Skeletal muscle satellite cell (primary cell): ENCODE measurements around the gene TRPM4.
"Not testable (repeated sequence)": the region's sequence is repeated elsewhere in the genome, so short reads cannot be mapped to it uniquely, and the experiment has no call there.

Source experiments
- H3K27me3 ChIP-seq: 2 replicates; pipeline ENCODE4 v1.7.0; 2013; ENCODE audit warnings: low read length; ENCODE audit not compliant: control insufficient read depth, insufficient read depth
- H3K36me3 ChIP-seq: 2 replicates; pipeline ENCODE4 v1.7.0; 2013; ENCODE audit warnings: mild to moderate bottlenecking, control low read depth, low read length; ENCODE audit not compliant: insufficient read depth
- H3K4me1 ChIP-seq: 2 replicates; pipeline ENCODE4 v1.7.0; 2013; ENCODE audit warnings: low read length; ENCODE audit not compliant: control insufficient read depth, insufficient read depth
- H3K4me2 ChIP-seq: 2 replicates; pipeline ENCODE4 v1.7.0; 2013; ENCODE audit warnings: mild to moderate bottlenecking, low read length
- H3K4me3 ChIP-seq: 2 replicates; pipeline ENCODE4 v1.7.0; 2013; ENCODE audit warnings: low read length
- H3K9ac ChIP-seq: 2 replicates; pipeline ENCODE4 v1.7.0; 2013; ENCODE audit warnings: mild to moderate bottlenecking, low read depth, low read length, moderate library complexity
- H3K9me3 ChIP-seq: replicated peaks from 2 replicates; pipeline ENCODE4 v1.7.0; 2013; ENCODE audit warnings: mild to moderate bottlenecking, control low read depth, low read length

The TRPM4 gene

DNA sequence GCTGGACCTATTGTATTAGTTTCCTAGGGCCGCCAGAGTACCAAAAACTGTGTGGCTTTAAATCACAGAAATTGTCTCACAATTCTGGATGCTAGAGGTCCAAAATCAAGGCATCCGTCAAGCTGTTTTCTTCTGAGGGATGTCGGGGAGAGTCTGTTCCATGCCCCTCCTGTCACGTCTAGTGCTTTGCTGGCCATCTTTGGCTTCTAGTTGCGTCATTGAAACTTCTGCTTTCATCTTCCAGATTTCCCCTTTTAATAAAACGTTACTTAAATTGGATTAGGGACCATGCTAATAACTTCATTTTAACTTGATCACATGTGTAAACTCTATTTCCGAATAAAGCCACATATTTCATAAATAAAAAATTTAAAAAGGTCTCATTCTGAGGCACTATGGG is 47.5 kb downstream of the TRPM4 start:
- peaks cover 24% of the 10 kb centered on the region for H3K4me1 ChIP-seq
- H3K4me2 ChIP-seq = no peak overlapping the region
- H3K4me3 ChIP-seq = no peak overlapping the region
- H3K36me3 ChIP-seq = peaks cover 31% of the 10 kb centered on the region
- no peak overlapping the region for H3K9ac ChIP-seq
- H3K9me3 ChIP-seq = no peaks in the 10 kb centered on the region
- no peaks in the 10 kb centered on the region for H3K27me3 ChIP-seq

DNA sequence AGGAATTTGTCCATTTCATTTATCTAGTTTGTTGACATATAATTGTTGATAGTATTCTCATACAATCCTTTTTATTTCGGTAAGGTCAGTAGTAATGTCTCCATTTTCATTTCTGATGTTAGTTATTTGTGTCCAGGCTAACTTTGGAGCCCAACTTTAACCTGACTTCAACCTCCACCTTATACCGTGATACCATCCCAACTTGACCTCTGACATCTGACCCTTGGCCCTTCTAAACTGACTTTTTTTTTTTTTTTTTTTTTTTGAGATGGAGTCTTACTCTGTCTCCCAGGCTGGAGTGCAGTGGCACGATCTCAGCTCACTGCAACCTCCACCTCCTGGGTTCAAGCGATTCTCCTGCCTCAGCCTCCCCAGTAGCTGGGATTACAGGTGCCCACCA is 51.9 kb downstream of the TRPM4 start:
- not testable (repeated sequence) for H3K27me3 ChIP-seq, H3K4me2 ChIP-seq, H3K9me3 ChIP-seq, H3K4me3 ChIP-seq, H3K9ac ChIP-seq
- Histone ChIP-seq H3K36me3 (peaks cover 18% of the 10 kb centered on the region), H3K4me1 (peaks cover 14% of the 10 kb centered on the region)

DNA sequence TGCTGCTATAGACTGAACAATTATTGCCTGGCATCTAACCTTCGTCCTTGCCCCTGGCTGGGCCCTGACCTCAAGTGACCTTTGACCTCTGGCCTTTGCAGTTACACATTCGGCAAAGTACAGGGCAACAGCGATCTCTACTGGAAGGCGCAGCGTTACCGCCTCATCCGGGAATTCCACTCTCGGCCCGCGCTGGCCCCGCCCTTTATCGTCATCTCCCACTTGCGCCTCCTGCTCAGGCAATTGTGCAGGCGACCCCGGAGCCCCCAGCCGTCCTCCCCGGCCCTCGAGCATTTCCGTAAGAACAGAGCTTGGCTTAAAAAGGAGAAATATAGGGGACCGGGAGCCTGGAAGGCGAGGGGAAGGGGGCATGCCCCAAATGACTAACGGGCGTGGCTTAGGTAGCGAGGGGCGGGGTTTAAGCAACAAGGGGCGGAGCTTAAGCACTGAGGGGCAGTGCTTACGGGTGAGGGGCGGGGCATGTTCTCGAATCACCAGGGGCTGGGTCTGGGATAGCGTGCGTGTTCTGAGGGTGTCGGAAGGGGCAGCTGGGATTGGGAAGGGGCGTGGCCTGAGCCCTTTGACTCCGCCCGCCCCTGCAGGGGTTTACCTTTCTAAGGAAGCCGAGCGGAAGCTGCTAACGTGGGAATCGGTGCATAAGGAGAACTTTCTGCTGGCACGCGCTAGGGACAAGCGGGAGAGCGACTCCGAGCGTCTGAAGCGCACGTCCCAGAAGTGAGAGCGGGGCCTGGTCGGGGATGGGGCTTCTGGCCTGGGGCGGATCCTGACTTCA is 52.7 kb downstream of the TRPM4 start:
- H3K36me3 ChIP-seq = peaks cover 18% of the 10 kb centered on the region
- no peak overlapping the region for H3K9ac ChIP-seq
- no peak overlapping the region for H3K4me2 ChIP-seq
- peaks cover 13% of the 10 kb centered on the region for H3K4me1 ChIP-seq
- no peaks in the 10 kb centered on the region for H3K27me3 ChIP-seq
- H3K4me3 ChIP-seq = no peak overlapping the region
- H3K9me3 ChIP-seq = no peaks in the 10 kb centered on the region

DNA sequence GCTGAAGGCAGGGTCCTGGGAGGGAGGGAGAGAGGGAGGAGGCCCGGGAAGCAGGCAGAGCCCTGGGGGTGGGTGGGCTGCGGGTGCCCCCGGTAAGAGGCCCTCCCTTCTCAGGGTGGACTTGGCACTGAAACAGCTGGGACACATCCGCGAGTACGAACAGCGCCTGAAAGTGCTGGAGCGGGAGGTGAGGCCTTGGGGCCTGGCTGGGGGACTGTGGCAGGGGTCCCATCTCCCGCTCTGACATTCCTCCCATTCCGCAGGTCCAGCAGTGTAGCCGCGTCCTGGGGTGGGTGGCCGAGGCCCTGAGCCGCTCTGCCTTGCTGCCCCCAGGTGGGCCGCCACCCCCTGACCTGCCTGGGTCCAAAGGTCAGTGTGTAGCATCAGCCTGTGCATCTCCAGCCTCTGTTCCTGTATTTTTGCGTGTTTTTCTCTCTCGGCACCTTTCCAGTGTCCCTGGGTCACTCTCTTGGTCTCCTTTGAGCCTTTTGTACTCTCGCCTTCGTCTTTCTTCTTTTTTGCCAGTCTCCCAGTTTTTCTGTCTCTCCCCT is 53.4 kb downstream of the TRPM4 start:
- H3K27me3 ChIP-seq = no peaks in the 10 kb centered on the region
- H3K36me3 ChIP-seq = peaks cover 14% of the 10 kb centered on the region
- no peaks in the 10 kb centered on the region for H3K9me3 ChIP-seq
- no peak overlapping the region for H3K9ac ChIP-seq
- no peak overlapping the region for H3K4me3 ChIP-seq
- H3K4me2 ChIP-seq = no peak overlapping the region
- peaks cover 13% of the 10 kb centered on the region for H3K4me1 ChIP-seq

DNA sequence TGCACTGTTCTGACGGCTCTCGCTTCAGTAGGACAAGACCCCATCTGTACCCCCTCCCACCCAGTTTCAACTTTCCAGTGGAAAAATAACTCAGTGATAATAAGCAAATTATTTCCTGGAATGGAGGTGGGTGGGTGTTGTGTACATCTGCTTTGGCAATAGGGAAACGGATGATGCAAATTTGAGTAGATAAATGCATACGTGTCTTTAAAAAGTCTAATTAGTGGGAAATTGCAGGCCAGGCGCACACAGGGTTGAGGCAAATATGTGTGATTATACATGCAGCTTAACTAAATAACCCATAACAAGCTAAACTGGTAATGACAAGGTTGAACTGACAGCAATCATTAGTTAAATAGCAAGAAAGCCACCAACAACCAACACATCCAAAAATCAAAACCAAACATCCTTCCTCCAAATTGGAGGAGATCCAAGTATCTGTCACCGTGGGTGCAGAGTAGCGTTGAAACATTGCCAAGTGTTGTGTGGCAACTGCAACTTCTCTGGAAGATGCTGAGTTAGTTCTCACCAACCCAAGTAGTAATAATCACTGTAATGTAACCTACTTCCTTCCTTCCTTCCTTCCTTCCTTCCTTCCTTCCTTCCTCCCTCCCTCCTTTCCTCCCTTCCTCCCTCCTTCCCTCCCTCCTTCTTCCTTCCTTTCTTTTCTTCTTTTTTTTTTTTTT is 54.6 kb downstream of the TRPM4 start:
- no peak overlapping the region for H3K4me2 ChIP-seq
- H3K9me3 ChIP-seq = no peaks in the 10 kb centered on the region
- H3K4me1 ChIP-seq = peaks cover 16% of the 10 kb centered on the region
- no peak overlapping the region for H3K9ac ChIP-seq
- H3K4me3 ChIP-seq = no peak overlapping the region
- H3K36me3 ChIP-seq = peaks cover 11% of the 10 kb centered on the region
- H3K27me3 ChIP-seq = no peaks in the 10 kb centered on the region

DNA sequence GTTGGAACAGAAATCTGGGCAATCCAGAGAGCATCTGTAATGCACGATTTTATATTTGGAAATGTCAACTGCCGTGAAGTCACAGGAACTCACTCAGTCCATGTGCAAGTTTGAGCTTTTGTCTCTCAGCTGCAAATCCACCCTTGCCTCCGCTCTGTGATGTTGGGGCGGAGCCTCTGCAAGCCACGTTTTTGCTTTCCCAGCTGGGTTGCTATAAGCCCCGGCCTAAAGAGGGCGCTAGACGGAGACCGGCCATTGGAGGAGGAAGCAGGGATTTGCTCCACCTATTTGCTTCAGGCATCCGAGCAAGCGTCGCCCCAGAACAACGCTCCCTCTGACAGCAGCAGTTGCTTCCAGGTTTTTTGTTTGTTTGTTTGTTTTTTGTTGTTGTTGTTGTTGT is 56.2 kb downstream of the TRPM4 start:
- Histone ChIP-seq H3K4me2 (no peak overlapping the region), H3K9me3 (no peaks in the 10 kb centered on the region), H3K27me3 (no peaks in the 10 kb centered on the region), H3K4me3 (no peak overlapping the region), H3K36me3 (peaks cover 9% of the 10 kb centered on the region), H3K9ac (no peak overlapping the region), H3K4me1 (peaks cover 7% of the 10 kb centered on the region)

DNA sequence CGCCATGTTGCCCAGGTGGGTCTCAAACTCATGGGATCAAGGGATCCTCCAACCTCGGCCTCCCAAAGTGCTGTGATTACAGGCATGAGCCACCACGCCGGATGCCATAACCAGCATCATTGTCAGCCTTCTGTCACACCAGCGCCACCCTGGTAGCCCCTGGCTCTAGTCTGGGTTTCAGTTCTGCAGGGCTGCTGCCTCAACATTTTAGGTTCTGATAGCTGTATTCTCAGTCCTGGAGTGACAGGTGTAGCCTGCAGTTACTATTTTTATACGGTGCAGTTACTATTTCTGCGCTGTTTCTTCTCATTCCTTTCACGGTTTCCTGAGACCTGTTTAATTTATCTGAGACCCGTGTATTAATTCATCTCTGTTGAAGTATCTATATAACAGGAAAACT is 57.1 kb downstream of the TRPM4 start:
- Histone ChIP-seq H3K9me3 (no peaks in the 10 kb centered on the region), H3K4me3 (no peak overlapping the region), H3K9ac (no peak overlapping the region), H3K4me2 (no peak overlapping the region), H3K27me3 (no peaks in the 10 kb centered on the region), H3K4me1 (peaks cover 7% of the 10 kb centered on the region), H3K36me3 (peaks cover 9% of the 10 kb centered on the region)

DNA sequence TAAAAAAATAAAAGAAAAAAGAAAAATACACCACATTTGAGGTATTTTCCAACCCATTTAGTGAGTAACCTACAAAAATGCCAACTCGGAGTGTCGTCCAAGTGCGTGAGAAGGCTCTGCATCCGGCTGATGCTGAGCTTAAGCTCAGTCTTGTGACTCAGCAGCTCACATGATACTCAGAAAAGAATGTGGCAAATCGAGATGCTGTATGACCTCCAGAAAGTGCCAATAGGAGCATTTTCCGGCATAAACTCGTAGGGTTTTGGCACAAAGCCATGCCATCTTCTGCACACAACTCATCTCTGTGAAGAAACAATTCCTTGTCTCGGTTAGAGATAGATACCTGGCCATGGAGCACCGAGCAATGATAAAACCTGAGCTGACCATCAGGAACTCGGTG is 58.5 kb downstream of the TRPM4 start:
- H3K36me3 ChIP-seq = peaks cover 6% of the 10 kb centered on the region

DNA sequence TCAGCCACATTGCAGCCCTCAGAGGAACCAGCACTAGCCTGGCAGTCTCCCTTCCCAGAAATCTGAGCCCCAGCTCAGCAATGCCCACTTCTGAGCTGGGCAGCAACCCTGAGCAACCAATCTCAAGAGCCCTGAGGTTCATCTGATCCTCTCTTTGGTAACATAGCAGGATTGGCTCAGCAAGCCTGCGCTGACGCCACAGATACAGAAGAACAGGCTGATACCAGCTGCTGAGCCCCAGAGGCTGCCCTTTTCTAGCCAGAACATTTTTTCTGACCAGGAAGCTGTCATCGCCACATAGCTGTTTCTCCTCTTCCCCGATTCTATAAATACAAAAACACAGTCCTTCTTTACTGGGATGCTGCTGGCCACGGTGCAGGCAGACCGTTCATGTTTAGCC is 59.8 kb downstream of the TRPM4 start:
- H3K9ac ChIP-seq = peak overlapping the region; percentile 19
- H3K4me3 ChIP-seq = no peak overlapping the region
- no peaks in the 10 kb centered on the region for H3K36me3 ChIP-seq
- H3K4me1 ChIP-seq = peaks cover 7% of the 10 kb centered on the region
- no peaks in the 10 kb centered on the region for H3K9me3 ChIP-seq
- H3K27me3 ChIP-seq = no peaks in the 10 kb centered on the region
- H3K4me2 ChIP-seq = peak overlapping the region; percentile 17

More for the DNA sequence above, 58.5 kb downstream of the TRPM4 start:
- no peak overlapping the region for H3K9ac ChIP-seq
- H3K9me3 ChIP-seq = no peaks in the 10 kb centered on the region
- no peaks in the 10 kb centered on the region for H3K27me3 ChIP-seq
- no peak overlapping the region for H3K4me2 ChIP-seq
- H3K4me3 ChIP-seq = no peak overlapping the region
- H3K4me1 ChIP-seq = peaks cover 7% of the 10 kb centered on the region

DNA sequence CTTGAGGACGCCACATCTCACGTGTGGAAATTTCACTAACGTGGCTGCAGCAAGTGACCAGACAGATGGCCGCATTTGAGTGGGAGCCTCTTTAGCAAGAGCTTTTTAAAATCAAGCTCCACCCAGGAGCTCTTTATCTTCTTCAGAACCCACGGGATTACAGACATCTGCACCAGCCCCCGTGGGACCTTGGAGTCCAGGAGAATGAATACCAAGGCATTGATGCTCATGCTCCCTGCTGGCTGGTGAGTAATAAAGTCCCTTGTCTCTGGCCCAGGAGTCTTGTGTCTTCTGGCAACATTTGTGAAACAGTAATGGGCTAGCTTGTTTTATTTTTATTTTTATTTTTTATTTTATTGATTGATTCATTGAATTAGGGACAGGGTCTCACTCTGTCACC is 64.4 kb downstream of the TRPM4 start:
- no peak overlapping the region for H3K4me2 ChIP-seq

DNA sequence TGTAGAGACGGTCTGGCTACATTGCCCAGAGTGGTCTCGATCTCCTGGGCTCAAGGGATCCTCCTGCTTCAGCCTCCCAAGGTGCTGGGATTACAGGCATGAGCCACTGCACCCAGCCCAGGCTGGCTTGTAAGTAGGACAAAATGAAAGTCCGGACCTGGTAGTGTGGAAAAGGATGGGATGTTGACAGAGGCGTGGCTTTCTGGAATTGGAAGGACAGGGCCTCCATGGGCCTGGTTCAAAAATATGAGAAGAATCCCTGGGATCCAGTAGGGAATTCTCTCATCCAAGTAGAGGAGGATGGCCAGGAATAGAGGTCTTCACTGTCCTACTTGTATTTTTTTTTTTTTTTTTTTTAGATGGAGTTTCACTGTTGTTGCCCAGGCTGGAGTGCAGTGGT is 64.9 kb downstream of the TRPM4 start:
- Histone ChIP-seq H3K4me1 (peaks cover 3% of the 10 kb centered on the region), H3K36me3 (no peaks in the 10 kb centered on the region)

More for the DNA sequence above, 64.4 kb downstream of the TRPM4 start:
- Histone ChIP-seq H3K9ac (no peak overlapping the region), H3K27me3 (peaks cover 2% of the 10 kb centered on the region), H3K9me3 (no peaks in the 10 kb centered on the region), H3K4me1 (peaks cover 4% of the 10 kb centered on the region), H3K36me3 (no peaks in the 10 kb centered on the region), H3K4me3 (no peak overlapping the region)

More for the DNA sequence above, 64.9 kb downstream of the TRPM4 start:
- H3K9ac ChIP-seq = no peak overlapping the region
- no peak overlapping the region for H3K4me3 ChIP-seq
- H3K4me2 ChIP-seq = no peak overlapping the region
- H3K27me3 ChIP-seq = peaks cover 2% of the 10 kb centered on the region
- no peaks in the 10 kb centered on the region for H3K9me3 ChIP-seq
